H9 (cell line): Measurements from ENCODE around the gene NPDC1. TPM values are rescaled to one million over a fixed set of nuclear protein-coding genes. Genes with fewer than 3 reads are reported as not detected.

Source experiments
- DNase-seq: peaks from one replicate; pipeline ENCODE4 v3.0.0-alpha.2; 2017
- H2AFZ ChIP-seq: one replicate; pipeline ENCODE4 v1.6.1; 2013; ENCODE audit warnings: mild to moderate bottlenecking, low read length, control low read depth, moderate library complexity
- H2AK5ac ChIP-seq: 2 replicates; pipeline ENCODE4 v1.6.1; 2013; ENCODE audit warnings: low read length, control low read depth, mixed read lengths; ENCODE audit not compliant: insufficient read length
- H2BK120ac ChIP-seq: one replicate; pipeline ENCODE4 v1.6.1; 2013; ENCODE audit warnings: low read depth, mild to moderate bottlenecking, low read length, control low read depth, inconsistent platforms; ENCODE audit not compliant: poor library complexity, severe bottlenecking
- H2BK12ac ChIP-seq: 2 replicates; pipeline ENCODE4 v1.6.1; 2013; ENCODE audit warnings: low read length, control low read depth, mixed read lengths, low read depth; ENCODE audit not compliant: insufficient read length
- H2BK15ac ChIP-seq: 2 replicates; pipeline ENCODE4 v1.6.1; 2013; ENCODE audit warnings: low read depth, low read length, control low read depth
- H2BK20ac ChIP-seq: one replicate; pipeline ENCODE4 v1.6.1; 2013; ENCODE audit warnings: low read depth, mild to moderate bottlenecking, low read length, control low read depth, inconsistent platforms; ENCODE audit not compliant: poor library complexity, severe bottlenecking
- H2BK5ac ChIP-seq: 2 replicates; pipeline ENCODE4 v1.6.1; 2013; ENCODE audit warnings: low read length, control low read depth, mixed read lengths; ENCODE audit not compliant: insufficient read length
- H3K14ac ChIP-seq: 2 replicates; pipeline ENCODE4 v1.6.1; 2013; ENCODE audit warnings: low read length, control low read depth; ENCODE audit not compliant: insufficient read depth
- H3K18ac ChIP-seq: 2 replicates; pipeline ENCODE4 v1.6.1; 2013; ENCODE audit warnings: low read depth, mild to moderate bottlenecking, mixed read lengths, low read length, control low read depth; ENCODE audit not compliant: insufficient read length
- H3K23ac ChIP-seq: 2 replicates; pipeline ENCODE4 v1.6.1; 2013; ENCODE audit warnings: low read length, control low read depth, mixed read lengths, low read depth; ENCODE audit not compliant: insufficient read length
- H3K23me2 ChIP-seq: 2 replicates; pipeline ENCODE4 v1.6.1; 2013; ENCODE audit warnings: low read depth, mild to moderate bottlenecking, mixed read lengths, low read length, control low read depth; ENCODE audit not compliant: insufficient read length, poor library complexity, severe bottlenecking
- H3K27ac ChIP-seq: 2 replicates; pipeline ENCODE4 v1.5.1; 2013; ENCODE audit warnings: low read length, control low read depth, mixed read lengths, low read depth; ENCODE audit not compliant: insufficient read length
- H3K27me3 ChIP-seq: 2 replicates; pipeline ENCODE4 v1.6.1; 2013; ENCODE audit warnings: low read length, control low read depth, inconsistent platforms; ENCODE audit not compliant: insufficient read depth
- H3K4ac ChIP-seq: 2 replicates; pipeline ENCODE4 v1.6.1; 2013; ENCODE audit warnings: low read depth, mild to moderate bottlenecking, control low read depth, inconsistent platforms, low read length, moderate library complexity
- H3K4me1 ChIP-seq: 2 replicates; pipeline ENCODE4 v1.6.1; 2013; ENCODE audit warnings: low read length, control low read depth, inconsistent platforms; ENCODE audit not compliant: insufficient read depth
- H3K4me2 ChIP-seq: 2 replicates; pipeline ENCODE4 v1.6.1; 2013; ENCODE audit warnings: low read length, control low read depth, mixed read lengths; ENCODE audit not compliant: insufficient read length, insufficient read depth
- H3K56ac ChIP-seq: 2 replicates; pipeline ENCODE4 v1.6.1; 2013; ENCODE audit warnings: low read depth, mild to moderate bottlenecking, mixed read lengths, low read length, control low read depth; ENCODE audit not compliant: insufficient read length
- H3K79me1 ChIP-seq: 2 replicates; pipeline ENCODE4 v1.6.1; 2013; ENCODE audit warnings: low read depth, mild to moderate bottlenecking, moderate library complexity, low read length, control low read depth, inconsistent platforms; ENCODE audit not compliant: insufficient read depth, poor library complexity, severe bottlenecking
- H3K79me2 ChIP-seq: 2 replicates; pipeline ENCODE4 v1.6.1; 2013; ENCODE audit warnings: low read length, control low read depth, inconsistent platforms; ENCODE audit not compliant: insufficient read depth
- H3K9ac ChIP-seq: 2 replicates; pipeline ENCODE4 v1.6.1; 2013; ENCODE audit warnings: low read length, control low read depth, mixed read lengths; ENCODE audit not compliant: insufficient read length; ENCODE audit errors: extremely low read depth
- H3K9me3 ChIP-seq: one replicate; pipeline ENCODE4 v1.6.1; 2013; ENCODE audit warnings: low read depth, low read length, inconsistent platforms; ENCODE audit not compliant: control insufficient read depth
- H3T11ph ChIP-seq: one replicate; pipeline ENCODE4 v1.6.1; 2013; ENCODE audit warnings: mild to moderate bottlenecking, low read length, control low read depth, inconsistent platforms
- H4K20me1 ChIP-seq: one replicate; pipeline ENCODE4 v1.6.1; 2013; ENCODE audit not compliant: control insufficient read depth, insufficient read length, insufficient read depth
- H4K5ac ChIP-seq: 2 replicates; pipeline ENCODE4 v1.6.1; 2013; ENCODE audit warnings: low read depth, mild to moderate bottlenecking, mixed read lengths, low read length, control low read depth; ENCODE audit not compliant: insufficient read length
- H4K8ac ChIP-seq: replicated peaks from 2 replicates; pipeline ENCODE4 v1.6.1; 2013; ENCODE audit warnings: low read length, control low read depth, mixed read lengths, low read depth; ENCODE audit not compliant: insufficient read length
- H4K91ac ChIP-seq: 2 replicates; pipeline ENCODE4 v1.6.1; 2013; ENCODE audit warnings: low read depth, mild to moderate bottlenecking, moderate library complexity, mixed read lengths, low read length, control low read depth; ENCODE audit not compliant: insufficient read length
- H3K27ac Mint-ChIP-seq, 3 experiments: 2 replicates in 2 of 3; 3 replicates in 1 of 3; pipeline ENCODE4 v1.8.0; 2020 to 2021; ENCODE audit warnings: mixed read lengths in 3 of 3, mild to moderate bottlenecking in 1 of 3, moderate library complexity in 1 of 3
- H3K27me3 Mint-ChIP-seq: 2 replicates; pipeline ENCODE4 v1.8.0; 2021; ENCODE audit warnings: low read depth, mild to moderate bottlenecking, moderate library complexity, mixed read lengths
- H3K36me3 Mint-ChIP-seq, 3 experiments: 2 replicates in 2 of 3; 3 replicates in 1 of 3; pipeline ENCODE4 v1.8.0; 2020 to 2021; ENCODE audit warnings: low read depth in 3 of 3, mixed read lengths in 3 of 3; ENCODE audit not compliant: insufficient read depth in 1 of 3
- H3K4me1 Mint-ChIP-seq, 2 experiments: 2 replicates each; pipeline ENCODE4 v1.8.0; 2020; ENCODE audit warnings: mixed read lengths in 2 of 2
- H3K4me3 Mint-ChIP-seq, 2 experiments: 2 replicates in 1 of 2; 3 replicates in 1 of 2; pipeline ENCODE4 v1.8.0; 2020 to 2021; ENCODE audit warnings: mild to moderate bottlenecking in 2 of 2, mixed read lengths in 2 of 2, moderate library complexity in 1 of 2
- H3K9me3 Mint-ChIP-seq, 2 experiments: 2 replicates in 1 of 2; 3 replicates in 1 of 2; pipeline ENCODE4 v1.8.0; 2020; ENCODE audit warnings: mild to moderate bottlenecking in 2 of 2, mixed read lengths in 2 of 2, moderate library complexity in 1 of 2
- WGBS: extraction: QIAGEN DNeasy Blood & Tissue Kit; methylation state at CpG from one replicate; pipeline ENCODE4 v1.1.7; 2013; ENCODE audit warnings: missing lambda C conversion rate, low lambda C conversion rate, mixed read lengths; ENCODE audit not compliant: insufficient read length; ENCODE audit errors: extremely low coverage; 5-methylcytosine and 5-hydroxymethylcytosine counted together
- total RNA-seq: library from RNA; stranded (reverse); gene quantifications from 2 replicates; pipeline ENCODE4 v1.2.1, GENCODE V29; 2021
- TF ChIP-seq, protein P1 (sequence below): fragments of 200-600 bp; sonication (generic); conservative IDR thresholded peaks from 3 replicates; pipeline ENCODE4 v1.8.0; 2021; ENCODE audit warnings: antibody characterized with exemption, mild to moderate bottlenecking

NPDC1 gene
- total RNA-seq, 1 experiment from 2014 or later: 57.6 TPM

- Histone ChIP-seq H3K27me3 (no peaks in the 10 kb centered on the region), H3K4me2 (no peak overlapping the region), H4K20me1 (peaks cover 2% of the 10 kb centered on the region), H2BK20ac (no peak overlapping the region), H2BK120ac (no peak overlapping the region), H2AFZ (no peak overlapping the region), H3K23ac (no peak overlapping the region), H3K79me1 (no peaks in the 10 kb centered on the region), H3K4ac (no peak overlapping the region), H3K23me2 (no peaks in the 10 kb centered on the region), H3K9ac (no peak overlapping the region), H2BK5ac (no peak overlapping the region), H3K14ac (no peak overlapping the region), H2AK5ac (no peak overlapping the region), H4K8ac (no peak overlapping the region), H3K4me1 (no peaks in the 10 kb centered on the region), H4K91ac (no peak overlapping the region), H2BK12ac (no peak overlapping the region), H3K9me3 (no peaks in the 10 kb centered on the region), H3K18ac (no peak overlapping the region), H3K79me2 (no peaks in the 10 kb centered on the region), H3T11ph (no peak overlapping the region), H3K27ac (no peak overlapping the region), H2BK15ac (no peak overlapping the region), H4K5ac (no peak overlapping the region), H3K56ac (no peak overlapping the region)
- TF ChIP-seq, protein P1, sequence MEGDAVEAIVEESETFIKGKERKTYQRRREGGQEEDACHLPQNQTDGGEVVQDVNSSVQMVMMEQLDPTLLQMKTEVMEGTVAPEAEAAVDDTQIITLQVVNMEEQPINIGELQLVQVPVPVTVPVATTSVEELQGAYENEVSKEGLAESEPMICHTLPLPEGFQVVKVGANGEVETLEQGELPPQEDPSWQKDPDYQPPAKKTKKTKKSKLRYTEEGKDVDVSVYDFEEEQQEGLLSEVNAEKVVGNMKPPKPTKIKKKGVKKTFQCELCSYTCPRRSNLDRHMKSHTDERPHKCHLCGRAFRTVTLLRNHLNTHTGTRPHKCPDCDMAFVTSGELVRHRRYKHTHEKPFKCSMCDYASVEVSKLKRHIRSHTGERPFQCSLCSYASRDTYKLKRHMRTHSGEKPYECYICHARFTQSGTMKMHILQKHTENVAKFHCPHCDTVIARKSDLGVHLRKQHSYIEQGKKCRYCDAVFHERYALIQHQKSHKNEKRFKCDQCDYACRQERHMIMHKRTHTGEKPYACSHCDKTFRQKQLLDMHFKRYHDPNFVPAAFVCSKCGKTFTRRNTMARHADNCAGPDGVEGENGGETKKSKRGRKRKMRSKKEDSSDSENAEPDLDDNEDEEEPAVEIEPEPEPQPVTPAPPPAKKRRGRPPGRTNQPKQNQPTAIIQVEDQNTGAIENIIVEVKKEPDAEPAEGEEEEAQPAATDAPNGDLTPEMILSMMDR: no peak
- DNase-seq: no peak
- no peaks in the 10 kb centered on the region; the same call in 1 of the 2 replicates for H3K27me3 Mint-ChIP-seq
- H3K4me1 Mint-ChIP-seq: no peaks in the 10 kb centered on the region; a peak in 1 of 4 replicates
- H3K9me3 Mint-ChIP-seq: no peaks in the 10 kb centered on the region
- WGBS: no CpG with 5 or more reads among the region's 20 CpGs
- H3K27ac Mint-ChIP-seq: no peak overlapping the region
- no peak overlapping the region for H3K4me3 Mint-ChIP-seq
- peaks cover 4 to 13% (median 8%) of the 10 kb centered on the region in 3 experiments; a peak in 5 of 7 replicates for H3K36me3 Mint-ChIP-seq
These were observed 32.4 kb downstream of the NPDC1 start for GRCh38 chr9:137013571-137013940.
